CD8-positive, alpha-beta memory T cell (primary cell): ENCODE data around the gene TCHHL1. TPM values are rescaled to one million over a fixed set of nuclear protein-coding genes. Genes with fewer than 3 reads are reported as not detected.

Experiments
- CTCF ChIA-PET: fragments of 350-600 bp; sonication (Branson Sonifier 250); formaldehyde crosslinking; loops from one replicate; lab custom pipeline; 2021; ENCODE audit warnings: antibody characterized with exemption; lab: Charles Lee
- POLR2A ChIA-PET: fragments of 350-600 bp; sonication (Branson Sonifier 250); formaldehyde crosslinking; loops from one replicate; lab custom pipeline; 2021; ENCODE audit warnings: antibody characterized with exemption; lab: Charles Lee
- DNase-seq, 5 donors: peaks; one replicate each; pipeline versions ENCODE4 v3.0.0 to v3.0.0-alpha.2; 2020 to 2022; ENCODE audit warnings: mixed read lengths in 1 of 5
- H3K27ac ChIP-seq: one replicate; pipeline ENCODE4 v1.7.0; 2013; ENCODE audit warnings: low read depth, mild to moderate bottlenecking, low read length, moderate library complexity
- H3K27me3 ChIP-seq: 2 replicates; pipeline ENCODE4 v1.7.0; 2013; ENCODE audit warnings: low read length, mild to moderate bottlenecking; ENCODE audit not compliant: insufficient read depth, poor library complexity, severe bottlenecking
- H3K36me3 ChIP-seq: 2 replicates; pipeline ENCODE4 v1.7.0; 2013; ENCODE audit warnings: mild to moderate bottlenecking, low read length, moderate library complexity; ENCODE audit not compliant: insufficient read depth
- H3K4me1 ChIP-seq: 2 replicates; pipeline ENCODE4 v1.7.0; 2013; ENCODE audit warnings: mild to moderate bottlenecking, low read length, moderate library complexity; ENCODE audit not compliant: insufficient read depth
- H3K4me3 ChIP-seq: 2 replicates; pipeline ENCODE4 v1.7.0; 2013; ENCODE audit warnings: mild to moderate bottlenecking, low read length
- H3K9me3 ChIP-seq: 2 replicates; pipeline ENCODE4 v1.7.0; 2013; ENCODE audit warnings: mild to moderate bottlenecking, low read length
- H3K27ac Mint-ChIP-seq, 8 donors: one replicate each; pipeline ENCODE4 v1.8.0; 2020 to 2021; ENCODE audit warnings: mixed read lengths in 8 of 8, mild to moderate bottlenecking in 6 of 8, inconsistent platforms in 3 of 8, moderate library complexity in 3 of 8
- H3K27me3 Mint-ChIP-seq, 2 donors: one replicate each; pipeline ENCODE4 v1.8.0; 2020 to 2021; ENCODE audit warnings: mixed read lengths in 2 of 2, mild to moderate bottlenecking in 1 of 2, moderate library complexity in 1 of 2
- H3K36me3 Mint-ChIP-seq, 3 donors: one replicate each; pipeline ENCODE4 v1.8.0; 2020 to 2021; ENCODE audit warnings: mixed read lengths in 3 of 3, inconsistent platforms in 1 of 3, mild to moderate bottlenecking in 1 of 3
- H3K4me1 Mint-ChIP-seq, 3 donors: one replicate each; pipeline ENCODE4 v1.8.0; 2020 to 2021; ENCODE audit warnings: mixed read lengths in 3 of 3, inconsistent platforms in 1 of 3, mild to moderate bottlenecking in 1 of 3
- H3K4me3 Mint-ChIP-seq, 7 donors: one replicate each; pipeline ENCODE4 v1.8.0; 2020 to 2021; ENCODE audit warnings: mixed read lengths in 7 of 7, mild to moderate bottlenecking in 6 of 7, moderate library complexity in 4 of 7, inconsistent platforms in 2 of 7
- H3K9me3 Mint-ChIP-seq, 5 donors: one replicate each; pipeline ENCODE4 v1.8.0; 2020 to 2022; ENCODE audit warnings: mixed read lengths in 5 of 5, mild to moderate bottlenecking in 3 of 5, moderate library complexity in 2 of 5, inconsistent platforms in 1 of 5
- polyA plus RNA-seq: library from polyadenylated mRNA; unstranded; fragments of 300-500 nt; fragmentation: Illumina TruSeq; gene quantifications from one replicate; pipeline ENCODE4 v1.2.3, GENCODE V29; 2021
- total RNA-seq, 2 experiments: library from RNA; stranded (reverse); gene quantifications; one replicate each; pipeline ENCODE4 v1.2.3, GENCODE V29; 2021

The TCHHL1 gene
- total and polyA plus RNA-seq, 3 experiments from 2014 or later = not detected

DNA sequence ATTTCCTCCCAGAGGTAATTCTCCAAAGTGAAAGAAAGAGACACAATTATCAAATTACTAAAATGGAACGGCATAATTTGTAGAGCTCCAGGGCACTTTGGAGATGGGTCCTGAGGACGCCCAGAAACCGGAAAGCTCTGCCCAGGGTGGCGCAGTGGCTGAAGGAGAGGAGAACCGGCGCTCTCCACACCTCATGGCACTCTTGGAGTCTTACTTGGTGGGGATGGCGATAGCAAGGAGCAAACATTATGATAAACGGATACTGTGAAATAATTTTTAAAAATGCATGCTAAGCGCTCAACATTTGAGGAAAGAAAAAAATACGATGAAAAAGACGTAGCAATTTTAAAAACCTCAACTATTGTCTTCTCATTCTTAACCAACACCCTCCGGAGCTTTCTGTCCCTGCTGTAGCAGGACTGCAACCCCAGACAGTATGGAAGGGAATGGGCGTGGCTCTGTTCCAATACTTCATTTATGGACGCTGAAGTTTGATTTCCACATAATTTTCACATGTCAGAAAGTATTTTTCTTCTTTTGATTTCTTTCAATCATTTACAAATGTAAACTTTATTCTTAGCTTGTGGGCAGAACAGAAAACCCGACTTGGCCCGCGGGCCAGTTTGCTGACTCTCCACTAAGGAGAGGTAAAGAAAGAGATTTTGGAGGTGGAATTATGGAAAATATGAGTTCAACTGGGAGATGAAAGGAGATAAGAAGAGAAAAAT lies 53.2 kb downstream of the TCHHL1 start:
- Histone ChIP-seq H3K27ac (peak overlapping the region; percentile 79), H3K9me3 (no peaks in the 10 kb centered on the region), H3K36me3 (peaks cover 27% of the 10 kb centered on the region), H3K27me3 (no peaks in the 10 kb centered on the region), H3K4me3 (peak overlapping the region; percentile 51), H3K4me1 (peaks cover 40% of the 10 kb centered on the region)
- H3K27me3 Mint-ChIP-seq = no peaks in the 10 kb centered on the region
- POLR2A ChIA-PET = interaction anchor here (1.0 to 3.6 kb wide), 4 partner anchors 10 to 130 kb away, joined by 3 to 33 read pairs (median 4); no protein-coding TSS in a partner anchor
- peaks cover 10 to 49% (median 18%) of the 10 kb centered on the region in 3 donors for H3K36me3 Mint-ChIP-seq
- peak overlapping the region; percentile 94 to 100 (median 98) for H3K27ac Mint-ChIP-seq
- CTCF ChIA-PET = interaction anchor here (0.8 to 4.4 kb wide), 10 partner anchors 11 to 424 kb away, joined by 3 to 50 read pairs (median 6); no protein-coding TSS in a partner anchor
- H3K9me3 Mint-ChIP-seq = no peaks in the 10 kb centered on the region
- peaks cover 40 to 55% (median 44%) of the 10 kb centered on the region in 3 donors for H3K4me1 Mint-ChIP-seq
- peak overlapping the region; percentile 93 to 99 (median 96) for H3K4me3 Mint-ChIP-seq
- peak in 1 of 5 donors; percentile 4 for DNase-seq

DNA sequence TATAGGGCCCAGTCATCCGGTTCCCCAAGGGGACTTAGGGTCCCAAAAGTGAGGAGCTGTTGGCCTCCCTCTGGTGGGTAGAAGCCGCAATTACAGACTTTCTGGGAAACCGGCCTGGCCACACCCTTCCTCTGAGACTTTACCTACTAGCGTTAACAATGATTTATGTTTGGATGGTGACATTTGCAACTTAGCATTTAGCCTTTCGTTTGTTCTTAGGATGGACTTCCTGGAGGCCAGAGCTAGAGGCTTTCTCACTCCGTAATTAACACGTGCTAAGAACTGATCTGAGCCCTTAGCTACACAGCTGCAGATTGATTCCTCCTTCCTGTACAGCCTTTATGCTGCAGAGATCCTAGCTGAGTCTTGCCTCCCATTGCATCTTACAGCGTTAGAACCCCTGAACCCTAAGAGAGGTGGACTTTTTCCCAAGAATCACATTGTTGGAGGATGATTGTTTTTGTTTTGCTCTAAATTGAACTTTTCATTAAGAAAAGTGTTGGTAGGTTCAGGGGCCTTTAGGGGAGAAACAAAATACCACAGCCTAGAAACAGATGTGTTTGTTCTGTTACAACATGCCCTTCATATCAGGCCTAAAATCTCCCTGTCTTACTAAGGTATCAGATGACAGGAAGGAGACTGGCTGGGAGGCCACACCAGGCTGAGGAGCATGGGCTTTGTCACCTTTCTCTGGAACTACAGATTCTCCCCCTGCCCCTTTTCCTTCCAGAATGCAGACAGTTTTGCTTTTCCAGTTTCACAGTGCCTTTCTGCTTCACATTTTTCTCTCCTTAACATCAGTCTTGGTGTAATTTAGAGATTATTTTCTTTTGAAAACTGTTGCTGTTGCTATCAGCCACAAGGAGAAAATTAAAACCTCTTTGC lies 54.0 kb downstream of the TCHHL1 start:
- Histone ChIP-seq H3K4me1 (peaks cover 40% of the 10 kb centered on the region), H3K27ac (peak overlapping the region; percentile 79), H3K36me3 (peaks cover 27% of the 10 kb centered on the region), H3K27me3 (no peaks in the 10 kb centered on the region), H3K4me3 (peak overlapping the region; percentile 51), H3K9me3 (no peaks in the 10 kb centered on the region)
- CTCF ChIA-PET = interaction anchor here (0.8 to 4.4 kb wide), 17 partner anchors 10 to 425 kb away, joined by 3 to 50 read pairs (median 5); no protein-coding TSS in a partner anchor
- Mint-ChIP-seq H3K27me3 (no peaks in the 10 kb centered on the region), H3K4me1 (peaks cover 42 to 60% (median 44%) of the 10 kb centered on the region in 3 donors), H3K27ac (peak overlapping the region; percentile 94 to 100 (median 98)), H3K9me3 (no peaks in the 10 kb centered on the region), H3K36me3 (peaks cover 10 to 54% (median 21%) of the 10 kb centered on the region in 3 donors), H3K4me3 (peak overlapping the region; percentile 93 to 99 (median 96))
- POLR2A ChIA-PET = interaction anchor here (1.0 to 3.6 kb wide), 5 partner anchors 10 to 129 kb away, joined by 3 to 33 read pairs (median 4); no protein-coding TSS in a partner anchor
- DNase-seq = peak; percentile 32 to 74 (median 72)

GRCh38 chr1:152034324-152034653 lies 54.6 kb downstream of the TCHHL1 start:
- DNase-seq = peak in 1 of 5 donors; percentile 8
- H3K9me3 Mint-ChIP-seq = no peaks in the 10 kb centered on the region
- ChIA-PET CTCF (interaction anchor here (0.8 to 4.4 kb wide), 15 partner anchors 9 to 424 kb away, joined by 3 to 50 read pairs (median 5); no protein-coding TSS in a partner anchor), POLR2A (interaction anchor here (1.3 to 3.6 kb wide), 3 partner anchors 11 to 32 kb away, joined by 4 to 33 read pairs (median 5); no protein-coding TSS in a partner anchor)
- H3K36me3 ChIP-seq = peaks cover 27% of the 10 kb centered on the region
- no peaks in the 10 kb centered on the region for H3K27me3 Mint-ChIP-seq
- peak overlapping the region; percentile 93 to 99 (median 96) for H3K4me3 Mint-ChIP-seq
- peak overlapping the region; percentile 51 for H3K4me3 ChIP-seq
- H3K36me3 Mint-ChIP-seq = peaks cover 12 to 58% (median 23%) of the 10 kb centered on the region in 3 donors
- H3K27me3 ChIP-seq = no peaks in the 10 kb centered on the region
- peak overlapping the region; percentile 94 to 100 (median 98) for H3K27ac Mint-ChIP-seq
- peaks cover 43 to 60% (median 44%) of the 10 kb centered on the region in 3 donors for H3K4me1 Mint-ChIP-seq
- no peaks in the 10 kb centered on the region for H3K9me3 ChIP-seq
- H3K4me1 ChIP-seq = peaks cover 40% of the 10 kb centered on the region
- peak overlapping the region; percentile 79 for H3K27ac ChIP-seq

Other genes starting within 250 kb of the TCHHL1 start
- 1 to 10 TPM; 1.9 to 2.0 TPM for gene C2CD4D, start 249.2 kb downstream of the TCHHL1 start, total RNA-seq
- 3.7 TPM for gene C2CD4D, start 249.2 kb downstream of the TCHHL1 start, polyA plus RNA-seq
- gene THEM5, start 235.4 kb downstream of the TCHHL1 start, total RNA-seq = not detected
- 0.38 TPM for gene THEM5, start 235.4 kb downstream of the TCHHL1 start, polyA plus RNA-seq
- 10 to 100 TPM; 31.4 to 31.7 TPM for gene THEM4, start 179.6 kb downstream of the TCHHL1 start, total RNA-seq
- 77.0 TPM for gene THEM4, start 179.6 kb downstream of the TCHHL1 start, polyA plus RNA-seq
- 100 to 1,000 TPM; 263 to 279 TPM for gene S100A10, start 95.2 kb downstream of the TCHHL1 start, total RNA-seq
- gene S100A10, start 95.2 kb downstream of the TCHHL1 start, polyA plus RNA-seq = 1,167 TPM
- gene S100A11, start 52.1 kb downstream of the TCHHL1 start, total RNA-seq = 100 to 1,000 TPM; 257 to 262 TPM
- 554 TPM for gene S100A11, start 52.1 kb downstream of the TCHHL1 start, polyA plus RNA-seq
- gene TCHH, start 26.4 kb upstream of the TCHHL1 start, total RNA-seq = under 1 TPM; 0.09 to 0.11 TPM
- gene TCHH, start 26.4 kb upstream of the TCHHL1 start, polyA plus RNA-seq = not detected
- gene RPTN, start 70.2 kb upstream of the TCHHL1 start, total RNA-seq = not detected
- not detected for gene RPTN, start 70.2 kb upstream of the TCHHL1 start, polyA plus RNA-seq
- not detected for gene HRNR, start 135.1 kb upstream of the TCHHL1 start, total RNA-seq
- gene HRNR, start 135.1 kb upstream of the TCHHL1 start, polyA plus RNA-seq = not detected
- gene FLG, start 236.2 kb upstream of the TCHHL1 start, total RNA-seq = not detected
- gene FLG, start 236.2 kb upstream of the TCHHL1 start, polyA plus RNA-seq = not detected